Karpas-422 (cell line): ENCODE measurements around the gene SLC22A5. TPM values are rescaled to one million over a fixed set of nuclear protein-coding genes. Genes with fewer than 3 reads are reported as not detected.

Source experiments
- DNase-seq: peaks from one replicate; pipeline ENCODE4 v3.0.0-alpha.2; 2015
- H2AFZ ChIP-seq: fragments of 200-600 bp; sonication (generic); 2 replicates; pipeline ENCODE4 v1.6.1; 2014; ENCODE audit warnings: antibody characterized with exemption, low read length, mixed read lengths
- H3K27ac ChIP-seq: fragments of 200-600 bp; sonication (generic); 2 replicates; pipeline ENCODE4 v1.5.1; 2014; ENCODE audit warnings: mild to moderate bottlenecking, low read length, moderate library complexity
- H3K27me3 ChIP-seq: fragments of 200-600 bp; sonication (generic); 2 replicates; pipeline ENCODE4 v1.6.1; 2014; ENCODE audit warnings: low read length, mixed read lengths
- H3K36me3 ChIP-seq: fragments of 200-600 bp; sonication (generic); 2 replicates; pipeline ENCODE4 v1.6.1; 2014; ENCODE audit warnings: low read length, mixed read lengths; ENCODE audit not compliant: insufficient read depth
- H3K4me1 ChIP-seq: fragments of 200-600 bp; sonication (generic); 2 replicates; pipeline ENCODE4 v1.6.1; 2014; ENCODE audit warnings: mild to moderate bottlenecking, low read length, mixed read lengths
- H3K4me2 ChIP-seq: fragments of 200-600 bp; sonication (generic); 2 replicates; pipeline ENCODE4 v1.6.1; 2014; ENCODE audit warnings: low read length, low read depth, mild to moderate bottlenecking; ENCODE audit not compliant: poor library complexity, severe bottlenecking
- H3K4me3 ChIP-seq: fragments of 200-600 bp; sonication (generic); 2 replicates; pipeline ENCODE4 v1.5.1; 2014; ENCODE audit warnings: mild to moderate bottlenecking, antibody characterized with exemption, low read length, mixed read lengths
- H3K79me2 ChIP-seq: fragments of 200-600 bp; sonication (generic); 2 replicates; pipeline ENCODE4 v1.6.1; 2014; ENCODE audit warnings: mild to moderate bottlenecking, low read length, mixed read lengths
- H3K9ac ChIP-seq: fragments of 200-600 bp; sonication (generic); 2 replicates; pipeline ENCODE4 v1.6.0; 2014; ENCODE audit warnings: low read length
- H3K9me2 ChIP-seq: fragments of 200-600 bp; sonication (generic), shearing (Covaris generic); replicated peaks from 2 replicates; pipeline ENCODE4 v1.6.0; 2014; ENCODE audit warnings: mild to moderate bottlenecking, low read length, moderate library complexity; ENCODE audit not compliant: insufficient read depth
- H3K9me3 ChIP-seq: fragments of 300-700, 200-600 bp; sonication (generic); 2 replicates; pipeline ENCODE4 v1.6.1; 2014; ENCODE audit warnings: low read length, mixed read lengths
- H4K20me1 ChIP-seq: fragments of 200-600 bp; sonication (generic); 2 replicates; pipeline ENCODE4 v1.6.1; 2014; ENCODE audit warnings: mild to moderate bottlenecking, antibody characterized with exemption, low read length, low read depth; ENCODE audit not compliant: insufficient read depth
- total RNA-seq: library from RNA; depleted of rRNA; stranded (reverse); fragments of >200 nt; shearing (Covaris generic); gene quantifications from 2 replicates; pipeline ENCODE4 v1.2.3, GENCODE V29; 2014; ENCODE audit warnings: low replicate concordance

SLC22A5 gene
- total RNA-seq, 1 experiment from 2014 or later: 5.2 TPM

DNA sequence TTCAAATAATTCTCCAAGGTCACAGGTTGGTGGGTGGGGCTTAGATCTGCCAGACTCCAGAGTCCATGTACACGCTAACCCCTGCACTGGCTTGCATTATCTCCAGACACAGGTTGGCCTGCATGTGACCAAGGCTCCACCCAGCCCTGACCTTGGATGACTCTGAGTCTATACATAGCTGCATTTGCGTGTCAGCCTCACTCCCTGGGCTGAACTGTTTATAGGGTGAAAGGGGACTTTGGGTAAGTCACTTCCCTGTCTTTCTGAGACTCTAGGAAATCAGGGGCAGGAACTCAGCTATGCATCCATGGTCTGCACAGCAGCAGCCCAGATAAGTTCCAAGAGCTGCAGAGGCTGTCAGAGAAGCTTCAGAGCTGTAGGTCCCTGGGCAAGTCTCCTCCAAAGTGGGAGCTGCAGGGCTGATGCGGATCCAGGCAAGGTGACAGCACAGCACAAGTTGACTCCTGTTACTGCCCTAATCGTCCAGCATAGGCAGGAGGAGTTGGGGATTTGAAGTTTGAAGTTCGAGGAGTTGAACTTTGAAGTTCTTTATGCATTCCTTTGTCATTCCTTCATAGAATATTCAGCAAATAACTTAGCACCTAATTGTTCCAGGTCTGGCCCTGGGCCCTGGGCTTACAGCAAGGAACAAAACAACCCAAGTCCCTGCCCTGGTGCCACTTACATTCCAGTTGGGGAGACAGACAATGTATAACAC, 53.4 kb downstream of the SLC22A5 start:
- no peaks in the 10 kb centered on the region for H3K79me2 ChIP-seq
- H3K27me3 ChIP-seq: no peaks in the 10 kb centered on the region
- no peak overlapping the region for H2AFZ ChIP-seq
- no peaks in the 10 kb centered on the region for H3K9me3 ChIP-seq
- no peak overlapping the region for H3K4me3 ChIP-seq
- H3K4me2 ChIP-seq: no peak overlapping the region
- DNase-seq: peak; percentile 49
- H3K9me2 ChIP-seq: no peaks in the 10 kb centered on the region
- peaks cover 62% of the 10 kb centered on the region for H3K4me1 ChIP-seq
- H3K27ac ChIP-seq: no peak overlapping the region
- no peak overlapping the region for H3K9ac ChIP-seq
- H3K36me3 ChIP-seq: no peaks in the 10 kb centered on the region
- no peaks in the 10 kb centered on the region for H4K20me1 ChIP-seq

DNA sequence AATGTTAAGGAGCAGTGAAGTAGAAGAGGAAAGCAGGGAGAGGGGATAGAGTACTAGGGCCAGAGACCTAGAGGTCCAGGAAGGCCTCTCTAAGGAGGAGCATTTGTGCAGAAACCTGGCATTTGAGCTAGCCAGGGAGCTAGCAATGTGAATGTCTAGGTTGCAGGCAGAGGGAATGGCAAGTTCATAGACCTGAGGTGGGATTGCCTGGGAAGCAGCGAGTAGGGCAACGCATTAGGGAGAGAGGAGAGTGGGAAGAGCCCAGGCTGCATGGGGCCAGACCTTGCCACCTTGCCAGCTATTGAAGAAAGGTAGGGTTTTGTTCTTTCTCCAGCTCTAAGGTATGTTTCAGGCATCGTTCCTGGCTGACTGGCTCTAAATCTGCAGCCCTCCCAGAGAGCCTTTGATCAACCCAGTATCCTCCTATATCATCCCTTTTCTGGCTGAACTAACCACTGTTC, 54.0 kb downstream of the SLC22A5 start:
- Histone ChIP-seq H3K9me3 (no peaks in the 10 kb centered on the region), H3K27me3 (no peaks in the 10 kb centered on the region), H3K27ac (no peak overlapping the region), H3K4me2 (no peak overlapping the region), H3K79me2 (no peaks in the 10 kb centered on the region), H3K4me1 (peaks cover 68% of the 10 kb centered on the region), H2AFZ (no peak overlapping the region), H4K20me1 (no peaks in the 10 kb centered on the region), H3K4me3 (no peak overlapping the region), H3K9me2 (no peaks in the 10 kb centered on the region), H3K9ac (no peak overlapping the region), H3K36me3 (no peaks in the 10 kb centered on the region)
- DNase-seq: no peak

DNA sequence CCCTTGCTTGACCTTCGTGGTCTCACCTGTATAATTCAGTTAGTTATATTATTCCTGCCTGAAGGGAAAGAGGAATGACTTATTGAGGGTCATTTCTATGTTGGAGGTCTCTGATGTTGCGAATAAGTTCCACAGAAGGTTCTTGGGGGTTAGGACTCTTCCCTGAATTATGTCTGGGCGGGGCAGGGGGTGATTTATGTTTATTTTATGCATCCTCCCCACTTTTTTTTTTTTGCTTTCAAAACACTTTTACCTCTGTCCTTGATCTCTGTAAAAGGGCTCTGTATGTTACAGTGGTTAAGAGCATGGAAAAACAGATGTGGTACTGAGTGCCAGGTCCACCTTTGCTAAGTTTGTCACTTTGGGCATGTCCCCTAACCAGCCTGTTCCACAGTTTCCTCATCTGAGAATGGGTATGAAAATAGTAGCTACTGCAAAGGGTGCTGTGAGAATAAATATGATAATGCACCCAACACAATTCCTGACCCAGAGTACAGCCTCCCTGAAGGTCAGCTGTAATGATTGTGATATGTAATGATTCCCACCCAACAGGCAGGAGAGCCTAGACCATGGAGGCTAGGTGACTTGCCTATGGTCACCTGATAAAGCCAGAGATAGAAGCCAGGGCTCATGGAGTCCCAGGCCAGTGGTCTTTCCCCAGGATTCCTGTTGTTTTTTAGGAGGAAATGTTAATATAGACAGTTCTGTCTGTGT, 54.8 kb downstream of the SLC22A5 start:
- H3K4me1 ChIP-seq: peaks cover 70% of the 10 kb centered on the region
- H3K9me3 ChIP-seq: no peaks in the 10 kb centered on the region
- no peak overlapping the region for H2AFZ ChIP-seq
- H4K20me1 ChIP-seq: no peaks in the 10 kb centered on the region
- H3K27ac ChIP-seq: peak overlapping the region; percentile 88; the same call in 1 of the 2 replicates
- no peak for DNase-seq
- no peak overlapping the region for H3K4me3 ChIP-seq
- H3K9me2 ChIP-seq: no peaks in the 10 kb centered on the region
- H3K36me3 ChIP-seq: no peaks in the 10 kb centered on the region
- no peaks in the 10 kb centered on the region for H3K79me2 ChIP-seq
- H3K9ac ChIP-seq: no peak overlapping the region
- no peak overlapping the region for H3K4me2 ChIP-seq
- no peaks in the 10 kb centered on the region for H3K27me3 ChIP-seq

DNA sequence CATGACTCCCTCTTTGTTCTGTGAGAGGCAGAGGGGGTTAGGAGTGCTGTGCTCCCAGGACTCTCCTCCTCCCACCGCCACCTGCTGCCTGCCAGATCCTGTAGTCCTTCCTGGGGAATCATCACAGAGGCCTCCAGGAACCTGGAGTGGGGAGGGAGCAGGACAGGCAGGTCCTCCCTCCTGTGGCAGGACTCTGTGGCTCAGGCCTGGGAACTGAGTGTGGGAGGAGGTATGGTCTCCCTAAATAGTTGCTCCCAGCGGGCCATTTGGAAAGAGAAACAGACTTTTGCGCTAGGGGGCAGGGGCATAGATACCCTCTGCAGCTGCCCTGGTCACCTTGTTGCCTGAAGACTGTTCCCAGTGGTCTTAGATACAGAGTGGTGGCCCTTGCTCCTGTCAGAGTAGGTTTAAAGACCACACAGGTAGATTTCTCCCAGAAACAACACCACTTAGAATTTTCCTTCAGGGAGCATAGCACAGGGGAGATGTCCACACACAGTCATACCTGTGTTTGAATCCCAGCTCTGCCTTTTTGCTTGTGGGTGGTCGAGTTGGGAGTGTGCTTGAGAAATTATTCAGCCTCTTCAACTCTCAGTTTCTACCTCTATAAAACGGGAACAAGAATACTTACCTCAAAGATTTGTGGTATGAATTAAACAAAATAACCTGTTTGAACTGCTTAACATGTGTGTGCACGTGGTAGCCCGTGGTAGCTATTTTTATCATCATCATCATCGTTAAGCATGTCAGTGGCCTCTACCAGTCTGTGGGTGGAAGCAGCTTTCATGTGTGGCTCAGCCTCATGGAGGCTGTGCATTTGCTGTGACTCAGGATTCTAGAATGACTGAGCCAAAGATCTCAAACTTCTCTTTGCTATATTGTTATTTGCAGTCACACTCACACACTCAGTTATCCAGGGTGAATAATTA, 55.8 kb downstream of the SLC22A5 start:
- Histone ChIP-seq H3K4me1 (peaks cover 64% of the 10 kb centered on the region), H3K36me3 (no peaks in the 10 kb centered on the region), H3K4me2 (peak overlapping the region; percentile 69), H3K4me3 (no peak overlapping the region), H4K20me1 (no peaks in the 10 kb centered on the region), H3K9ac (peak overlapping the region; percentile 58), H3K27ac (peak overlapping the region; percentile 88), H3K27me3 (no peaks in the 10 kb centered on the region), H3K79me2 (no peaks in the 10 kb centered on the region), H2AFZ (no peak overlapping the region), H3K9me3 (no peaks in the 10 kb centered on the region), H3K9me2 (no peaks in the 10 kb centered on the region)
- peak; percentile 69 for DNase-seq

DNA sequence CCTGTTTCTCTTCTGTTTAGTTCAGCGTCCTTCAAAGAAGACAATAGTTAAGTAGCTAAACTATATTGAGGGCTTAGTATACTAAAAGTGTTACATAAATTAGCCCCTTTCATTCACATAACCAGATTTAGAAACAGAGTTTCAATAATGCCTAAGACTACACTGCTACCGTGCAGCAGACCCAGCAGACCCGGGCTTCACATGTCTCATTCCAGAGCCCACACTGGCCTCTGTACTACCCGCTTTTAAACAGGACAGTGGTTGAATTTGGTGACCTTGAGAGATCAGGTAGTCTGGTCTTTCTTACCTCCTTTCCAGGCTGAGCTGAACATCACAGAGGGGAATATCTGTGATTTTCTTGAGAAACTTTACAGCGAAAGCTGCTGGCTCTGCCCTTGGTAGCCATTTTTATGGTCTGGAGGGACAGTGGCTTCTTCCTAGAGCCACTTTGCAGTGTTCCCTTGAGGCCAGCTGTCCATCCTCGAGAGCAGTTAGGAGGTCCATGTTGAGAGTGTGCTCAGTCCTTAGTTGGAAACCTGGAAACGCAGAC, 56.5 kb downstream of the SLC22A5 start:
- H3K4me3 ChIP-seq: peak overlapping the region; percentile 51; the same call in 1 of the 2 replicates
- H4K20me1 ChIP-seq: no peaks in the 10 kb centered on the region
- H3K27me3 ChIP-seq: no peaks in the 10 kb centered on the region
- no peaks in the 10 kb centered on the region for H3K9me3 ChIP-seq
- H3K4me1 ChIP-seq: peaks cover 57% of the 10 kb centered on the region
- no peaks in the 10 kb centered on the region for H3K9me2 ChIP-seq
- H2AFZ ChIP-seq: no peak overlapping the region
- DNase-seq: no peak
- H3K27ac ChIP-seq: peak overlapping the region; percentile 88
- H3K36me3 ChIP-seq: no peaks in the 10 kb centered on the region
- peak overlapping the region; percentile 58 for H3K9ac ChIP-seq
- H3K79me2 ChIP-seq: no peaks in the 10 kb centered on the region
- H3K4me2 ChIP-seq: peak overlapping the region; percentile 69

DNA sequence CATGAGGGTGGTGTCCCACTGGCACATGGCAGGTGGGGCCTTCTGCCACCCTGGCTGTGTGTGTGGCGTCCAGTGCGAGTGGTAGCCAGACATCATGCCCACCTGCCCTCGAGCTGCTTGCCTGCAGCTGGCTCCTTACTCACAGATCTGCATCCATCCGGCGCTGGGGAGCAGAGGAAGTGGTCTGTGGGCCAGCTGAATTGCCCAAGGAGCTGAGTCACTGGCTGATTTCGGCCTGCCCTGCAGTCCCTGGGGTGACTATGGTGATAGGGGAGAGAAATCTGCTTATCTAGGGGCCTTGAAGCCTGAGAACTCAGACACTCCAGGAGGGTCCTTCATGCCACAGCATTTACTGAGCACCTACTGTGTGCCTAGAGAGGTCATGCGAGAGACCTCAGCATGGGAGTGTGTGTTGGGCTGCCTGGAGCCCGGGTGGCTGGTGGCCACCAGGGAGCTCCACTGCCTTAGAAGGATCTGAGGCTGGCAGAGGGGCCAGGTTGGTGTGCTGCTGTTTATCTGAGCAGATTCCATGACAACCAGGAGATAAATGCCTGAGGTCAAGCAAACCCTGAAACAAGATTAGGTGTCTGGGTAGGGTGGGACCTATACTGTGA, 57.1 kb downstream of the SLC22A5 start:
- Histone ChIP-seq H3K36me3 (no peaks in the 10 kb centered on the region), H3K9ac (peak overlapping the region; percentile 58), H3K4me3 (peak overlapping the region; percentile 51; the same call in 1 of the 2 replicates), H3K9me2 (no peaks in the 10 kb centered on the region), H3K4me1 (peaks cover 51% of the 10 kb centered on the region), H3K27me3 (no peaks in the 10 kb centered on the region), H3K79me2 (no peaks in the 10 kb centered on the region), H3K9me3 (no peaks in the 10 kb centered on the region), H3K4me2 (peak overlapping the region; percentile 69), H2AFZ (no peak overlapping the region), H3K27ac (peak overlapping the region; percentile 88), H4K20me1 (no peaks in the 10 kb centered on the region)
- peak; percentile 79 for DNase-seq

DNA sequence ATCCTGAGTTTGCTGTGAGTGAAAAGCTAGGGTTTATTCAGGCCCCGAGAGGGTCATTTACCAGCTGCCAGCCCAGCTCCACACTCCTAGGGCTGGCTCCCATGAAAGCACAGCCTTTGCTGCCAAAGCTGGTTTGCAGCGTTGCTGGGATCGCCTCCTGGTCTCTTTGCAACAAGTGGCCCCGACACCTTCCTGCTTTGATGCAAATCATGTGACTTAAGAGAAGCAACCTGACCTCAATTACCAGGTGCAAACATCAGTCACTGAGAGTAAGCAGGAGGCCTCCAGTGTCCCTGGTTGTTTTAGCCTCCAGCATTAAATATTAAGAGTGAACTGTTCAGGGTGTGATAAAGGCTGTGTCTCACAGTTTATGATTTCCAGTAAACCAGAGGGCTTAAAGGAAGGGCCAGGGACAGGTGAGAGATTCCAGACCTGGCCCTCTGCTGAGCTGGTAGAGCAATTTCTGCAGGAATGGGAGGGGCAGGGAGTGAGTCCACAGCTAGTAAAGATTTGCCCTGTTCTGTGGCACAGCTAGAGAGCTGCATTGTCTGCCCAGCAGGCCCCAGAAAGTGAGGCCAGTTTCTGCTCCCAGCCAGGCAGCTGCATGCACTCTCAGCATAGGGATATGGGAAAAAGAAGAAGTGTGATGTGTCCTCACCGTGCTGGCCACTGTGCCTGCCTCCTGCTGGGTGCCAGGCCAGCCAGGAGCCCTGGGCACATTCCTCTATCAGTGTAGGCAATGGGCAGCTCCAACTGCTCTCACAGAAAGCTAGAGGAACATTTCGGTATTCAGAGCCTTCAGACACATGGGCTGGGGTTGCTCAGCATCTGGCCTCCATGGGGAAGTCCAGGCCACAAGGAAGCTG, 58.0 kb downstream of the SLC22A5 start:
- H3K9ac ChIP-seq: peak overlapping the region; percentile 58
- no peaks in the 10 kb centered on the region for H3K36me3 ChIP-seq
- peaks cover 49% of the 10 kb centered on the region for H3K4me1 ChIP-seq
- H3K27me3 ChIP-seq: no peaks in the 10 kb centered on the region
- peak overlapping the region; percentile 69 for H3K4me2 ChIP-seq
- H3K79me2 ChIP-seq: no peaks in the 10 kb centered on the region
- peak overlapping the region; percentile 88 for H3K27ac ChIP-seq
- no peaks in the 10 kb centered on the region for H3K9me3 ChIP-seq
- peak; percentile 71 for DNase-seq
- no peak overlapping the region for H2AFZ ChIP-seq
- H4K20me1 ChIP-seq: no peaks in the 10 kb centered on the region
- no peaks in the 10 kb centered on the region for H3K9me2 ChIP-seq
- peak overlapping the region; percentile 51; the same call in 1 of the 2 replicates for H3K4me3 ChIP-seq
